Measurements from ENCODE around the gene SKOR2. TPM values are rescaled to one million over a fixed set of nuclear protein-coding genes. Genes with fewer than 3 reads are reported as not detected.

SKOR2 gene
- not detected for polyA plus RNA-seq (2013, experiment 1 of 2; ENCODE audit: insufficient read length)
- polyA plus RNA-seq (2013, experiment 2 of 2; ENCODE audit: insufficient read length): not detected

GRCh38 chr18:47251289-47252120 lies at the start of gene SKOR2:
SKOR2 (minus strand) TSS chr18:47251660; CDS start chr18:47249183, 2,477 bp downstream.
- DNase-seq: no peak

GRCh38 chr18:47296462-47296861 lies 45.0 kb upstream of the SKOR2 start:
- no peak for DNase-seq

GRCh38 chr18:47294801-47295200 lies 43.3 kb upstream of the SKOR2 start:
- DNase-seq: no peak

- DNase-seq: no peak
These were observed 37.3 kb upstream of the SKOR2 start for GRCh38 chr18:47288741-47289140.

- no peak for DNase-seq
These were observed 36.6 kb upstream of the SKOR2 start for GRCh38 chr18:47287911-47288585.

GRCh38 chr18:47286776-47287410 lies 35.4 kb upstream of the SKOR2 start:
- no peak for DNase-seq

GRCh38 chr18:47285456-47285855 lies 34.0 kb upstream of the SKOR2 start:
- no peak for DNase-seq

- DNase-seq: no peak
These were observed 33.4 kb upstream of the SKOR2 start for GRCh38 chr18:47284721-47285395.

GRCh38 chr18:47283476-47283875 lies 32.0 kb upstream of the SKOR2 start:
- peak; percentile 23 for DNase-seq

GRCh38 chr18:47280121-47280520 lies 28.7 kb upstream of the SKOR2 start:
- no peak for DNase-seq

GRCh38 chr18:47274961-47275360 lies 23.5 kb upstream of the SKOR2 start:
- peak; percentile 42 for DNase-seq

GRCh38 chr18:47265197-47265596 lies 13.7 kb upstream of the SKOR2 start:
- peak; percentile 91 for DNase-seq

- DNase-seq: peak; percentile 15
These were observed 12.8 kb upstream of the SKOR2 start for GRCh38 chr18:47264308-47264700.

GRCh38 chr18:47263430-47264307 lies 12.2 kb upstream of the SKOR2 start:
- DNase-seq: peak; percentile 52

- DNase-seq: no peak
These were observed 11.6 kb upstream of the SKOR2 start for GRCh38 chr18:47263150-47263429.

- DNase-seq: no peak
These were observed 11.1 kb upstream of the SKOR2 start for GRCh38 chr18:47262301-47263149.

- DNase-seq: no peak
These were observed 10.4 kb upstream of the SKOR2 start for GRCh38 chr18:47261902-47262300.

GRCh38 chr18:47260924-47261701 lies 9.7 kb upstream of the SKOR2 start:
- DNase-seq: no peak

GRCh38 chr18:47260120-47260923 lies 8.9 kb upstream of the SKOR2 start:
- DNase-seq: peak; percentile 48
